Measurements from ENCODE around the gene ALKBH3.

DNA sequence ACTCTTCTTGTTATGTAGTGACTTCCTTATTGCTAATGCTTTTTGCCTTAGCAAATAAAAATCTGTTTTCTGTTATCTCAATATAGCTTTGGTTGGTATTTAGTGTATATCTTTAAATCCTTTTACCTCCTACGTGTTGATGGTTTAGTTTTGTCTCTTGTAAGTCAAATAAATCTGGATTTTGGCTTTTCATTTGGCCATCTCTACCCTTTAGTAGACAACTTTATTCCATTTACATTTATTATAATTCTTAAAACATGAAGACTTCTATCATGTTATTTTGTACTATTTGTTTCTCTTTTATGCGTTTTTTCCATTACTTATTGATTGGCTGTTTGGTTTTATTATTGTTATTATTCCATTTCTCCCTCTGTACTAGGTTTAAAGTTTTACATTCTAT is 19.5 kb upstream of the ALKBH3 start:
- TF ChIP-seq, protein P1, sequence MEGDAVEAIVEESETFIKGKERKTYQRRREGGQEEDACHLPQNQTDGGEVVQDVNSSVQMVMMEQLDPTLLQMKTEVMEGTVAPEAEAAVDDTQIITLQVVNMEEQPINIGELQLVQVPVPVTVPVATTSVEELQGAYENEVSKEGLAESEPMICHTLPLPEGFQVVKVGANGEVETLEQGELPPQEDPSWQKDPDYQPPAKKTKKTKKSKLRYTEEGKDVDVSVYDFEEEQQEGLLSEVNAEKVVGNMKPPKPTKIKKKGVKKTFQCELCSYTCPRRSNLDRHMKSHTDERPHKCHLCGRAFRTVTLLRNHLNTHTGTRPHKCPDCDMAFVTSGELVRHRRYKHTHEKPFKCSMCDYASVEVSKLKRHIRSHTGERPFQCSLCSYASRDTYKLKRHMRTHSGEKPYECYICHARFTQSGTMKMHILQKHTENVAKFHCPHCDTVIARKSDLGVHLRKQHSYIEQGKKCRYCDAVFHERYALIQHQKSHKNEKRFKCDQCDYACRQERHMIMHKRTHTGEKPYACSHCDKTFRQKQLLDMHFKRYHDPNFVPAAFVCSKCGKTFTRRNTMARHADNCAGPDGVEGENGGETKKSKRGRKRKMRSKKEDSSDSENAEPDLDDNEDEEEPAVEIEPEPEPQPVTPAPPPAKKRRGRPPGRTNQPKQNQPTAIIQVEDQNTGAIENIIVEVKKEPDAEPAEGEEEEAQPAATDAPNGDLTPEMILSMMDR (IDR thresholded peaks at IDR 0.05) = no peak
- TF ChIP-seq, protein P2, sequence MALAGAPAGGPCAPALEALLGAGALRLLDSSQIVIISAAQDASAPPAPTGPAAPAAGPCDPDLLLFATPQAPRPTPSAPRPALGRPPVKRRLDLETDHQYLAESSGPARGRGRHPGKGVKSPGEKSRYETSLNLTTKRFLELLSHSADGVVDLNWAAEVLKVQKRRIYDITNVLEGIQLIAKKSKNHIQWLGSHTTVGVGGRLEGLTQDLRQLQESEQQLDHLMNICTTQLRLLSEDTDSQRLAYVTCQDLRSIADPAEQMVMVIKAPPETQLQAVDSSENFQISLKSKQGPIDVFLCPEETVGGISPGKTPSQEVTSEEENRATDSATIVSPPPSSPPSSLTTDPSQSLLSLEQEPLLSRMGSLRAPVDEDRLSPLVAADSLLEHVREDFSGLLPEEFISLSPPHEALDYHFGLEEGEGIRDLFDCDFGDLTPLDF (CRISPR knock-in tag; IDR thresholded peaks at IDR 0.05) = no peak
- TF ChIP-seq, protein P3, sequence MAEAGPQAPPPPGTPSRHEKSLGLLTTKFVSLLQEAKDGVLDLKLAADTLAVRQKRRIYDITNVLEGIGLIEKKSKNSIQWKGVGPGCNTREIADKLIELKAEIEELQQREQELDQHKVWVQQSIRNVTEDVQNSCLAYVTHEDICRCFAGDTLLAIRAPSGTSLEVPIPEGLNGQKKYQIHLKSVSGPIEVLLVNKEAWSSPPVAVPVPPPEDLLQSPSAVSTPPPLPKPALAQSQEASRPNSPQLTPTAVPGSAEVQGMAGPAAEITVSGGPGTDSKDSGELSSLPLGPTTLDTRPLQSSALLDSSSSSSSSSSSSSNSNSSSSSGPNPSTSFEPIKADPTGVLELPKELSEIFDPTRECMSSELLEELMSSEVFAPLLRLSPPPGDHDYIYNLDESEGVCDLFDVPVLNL (CRISPR knock-in tag; IDR thresholded peaks at IDR 0.05; ENCODE audit: borderline replicate concordance, low read depth) = no peak
- TF ChIP-seq NFATC4 (CRISPR knock-in tag; IDR thresholded peaks at IDR 0.05) (no peak), OVOL2 (CRISPR knock-in tag; IDR thresholded peaks at IDR 0.05; ENCODE audit: borderline replicate concordance) (no peak), ESRRA (CRISPR knock-in tag; IDR thresholded peaks at IDR 0.05; ENCODE audit: borderline replicate concordance) (no peak)
- TF ChIP-seq, protein P4, sequence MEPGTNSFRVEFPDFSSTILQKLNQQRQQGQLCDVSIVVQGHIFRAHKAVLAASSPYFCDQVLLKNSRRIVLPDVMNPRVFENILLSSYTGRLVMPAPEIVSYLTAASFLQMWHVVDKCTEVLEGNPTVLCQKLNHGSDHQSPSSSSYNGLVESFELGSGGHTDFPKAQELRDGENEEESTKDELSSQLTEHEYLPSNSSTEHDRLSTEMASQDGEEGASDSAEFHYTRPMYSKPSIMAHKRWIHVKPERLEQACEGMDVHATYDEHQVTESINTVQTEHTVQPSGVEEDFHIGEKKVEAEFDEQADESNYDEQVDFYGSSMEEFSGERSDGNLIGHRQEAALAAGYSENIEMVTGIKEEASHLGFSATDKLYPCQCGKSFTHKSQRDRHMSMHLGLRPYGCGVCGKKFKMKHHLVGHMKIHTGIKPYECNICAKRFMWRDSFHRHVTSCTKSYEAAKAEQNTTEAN (CRISPR knock-in tag; IDR thresholded peaks at IDR 0.05) = no peak
- TF ChIP-seq, protein P5, sequence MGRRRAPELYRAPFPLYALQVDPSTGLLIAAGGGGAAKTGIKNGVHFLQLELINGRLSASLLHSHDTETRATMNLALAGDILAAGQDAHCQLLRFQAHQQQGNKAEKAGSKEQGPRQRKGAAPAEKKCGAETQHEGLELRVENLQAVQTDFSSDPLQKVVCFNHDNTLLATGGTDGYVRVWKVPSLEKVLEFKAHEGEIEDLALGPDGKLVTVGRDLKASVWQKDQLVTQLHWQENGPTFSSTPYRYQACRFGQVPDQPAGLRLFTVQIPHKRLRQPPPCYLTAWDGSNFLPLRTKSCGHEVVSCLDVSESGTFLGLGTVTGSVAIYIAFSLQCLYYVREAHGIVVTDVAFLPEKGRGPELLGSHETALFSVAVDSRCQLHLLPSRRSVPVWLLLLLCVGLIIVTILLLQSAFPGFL (CRISPR knock-in tag; IDR thresholded peaks at IDR 0.05; ENCODE audit: borderline replicate concordance) = no peak
- TF ChIP-seq, protein P6, sequence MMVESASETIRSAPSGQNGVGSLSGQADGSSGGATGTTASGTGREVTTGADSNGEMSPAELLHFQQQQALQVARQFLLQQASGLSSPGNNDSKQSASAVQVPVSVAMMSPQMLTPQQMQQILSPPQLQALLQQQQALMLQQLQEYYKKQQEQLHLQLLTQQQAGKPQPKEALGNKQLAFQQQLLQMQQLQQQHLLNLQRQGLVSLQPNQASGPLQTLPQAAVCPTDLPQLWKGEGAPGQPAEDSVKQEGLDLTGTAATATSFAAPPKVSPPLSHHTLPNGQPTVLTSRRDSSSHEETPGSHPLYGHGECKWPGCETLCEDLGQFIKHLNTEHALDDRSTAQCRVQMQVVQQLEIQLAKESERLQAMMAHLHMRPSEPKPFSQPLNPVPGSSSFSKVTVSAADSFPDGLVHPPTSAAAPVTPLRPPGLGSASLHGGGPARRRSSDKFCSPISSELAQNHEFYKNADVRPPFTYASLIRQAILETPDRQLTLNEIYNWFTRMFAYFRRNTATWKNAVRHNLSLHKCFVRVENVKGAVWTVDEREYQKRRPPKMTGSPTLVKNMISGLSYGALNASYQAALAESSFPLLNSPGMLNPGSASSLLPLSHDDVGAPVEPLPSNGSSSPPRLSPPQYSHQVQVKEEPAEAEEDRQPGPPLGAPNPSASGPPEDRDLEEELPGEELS (CRISPR knock-in tag; IDR thresholded peaks at IDR 0.05) = no peak
- TF ChIP-seq, protein P7, sequence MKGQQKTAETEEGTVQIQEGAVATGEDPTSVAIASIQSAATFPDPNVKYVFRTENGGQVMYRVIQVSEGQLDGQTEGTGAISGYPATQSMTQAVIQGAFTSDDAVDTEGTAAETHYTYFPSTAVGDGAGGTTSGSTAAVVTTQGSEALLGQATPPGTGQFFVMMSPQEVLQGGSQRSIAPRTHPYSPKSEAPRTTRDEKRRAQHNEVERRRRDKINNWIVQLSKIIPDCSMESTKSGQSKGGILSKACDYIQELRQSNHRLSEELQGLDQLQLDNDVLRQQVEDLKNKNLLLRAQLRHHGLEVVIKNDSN (CRISPR knock-in tag; IDR thresholded peaks at IDR 0.05) = no peak

Measured in WTC11 (cell line).